K562 (cell line): ENCODE results near the gene ZBTB20. TPM values are rescaled to one million over a fixed set of nuclear protein-coding genes. Genes with fewer than 3 reads are reported as not detected.

Source experiments
- POLR2H ChIP-seq: IDR thresholded peaks from 2 replicates; pipeline ENCODE4 v1.6.1; 2016; ENCODE audit warnings: missing genetic modification characterization, low read depth, mild to moderate bottlenecking, control low read depth, missing compliant biosample characterization, moderate library complexity
- SRSF1 ChIP-seq: fragments of 200-400 bp; formaldehyde crosslinking; IDR thresholded peaks from 2 replicates; pipeline ENCODE4 v1.6.1; 2017; ENCODE audit warnings: mild to moderate bottlenecking, low read depth, low read length, moderate library complexity
- polyA plus RNA-seq, 8 experiments: library from polyadenylated mRNA; depleted of rRNA in 4 of 8; stranded (reverse) in 5 of 8; unstranded in 3 of 8; fragments of >200 nt; fragmentation: Nextera tagmentation in 2 of 8; fragmentation: Illumina TruSeq in 1 of 8; extraction: Ambion mirVana in 2 of 8; extraction: Trizol in 1 of 8; gene quantifications; 2 replicates each; pipeline versions ENCODE4 v1.2.1 to v1.2.3, GENCODE V29; 2011 to 2014; ENCODE audit warnings: inconsistent platforms in 1 of 8, missing spikeins in 1 of 8
- total RNA-seq, 7 experiments: library from RNA; depleted of rRNA in 6 of 7; stranded (reverse); fragments of >200 nt in 6 of 7; fragmentation: Illumina TruSeq in 2 of 7; extraction: Trizol in 2 of 7; gene quantifications; 2 replicates each; pipeline versions ENCODE4 v1.2.1 to v1.2.3, GENCODE V29; 2011 to 2021; ENCODE audit warnings: low replicate concordance in 1 of 7
- TF ChIP-seq, protein P1 (sequence below), 2 experiments: fragments of 450-650 bp; IDR thresholded peaks; 2 replicates each; pipeline ENCODE4 v1.6.1; 2016; ENCODE audit warnings: mild to moderate bottlenecking in 2 of 2, borderline replicate concordance in 1 of 2, low read depth in 1 of 2, moderate library complexity in 1 of 2
- TF ChIP-seq, protein P2 (sequence below): IDR thresholded peaks from 2 replicates; pipeline ENCODE4 v1.6.1; 2016; ENCODE audit warnings: missing genetic modification characterization, missing compliant biosample characterization
- TF ChIP-seq, protein P3 (sequence below): fragments of 450-650 bp; IDR thresholded peaks from 2 replicates; pipeline ENCODE4 v1.7.0; 2016; ENCODE audit warnings: borderline replicate concordance
- TF ChIP-seq, protein P4 (sequence below): sonication (generic); formaldehyde crosslinking; IDR thresholded peaks from 2 replicates; pipeline ENCODE4 v1.8.0; 2023; ENCODE audit warnings: missing genetic modification reagents, mild to moderate bottlenecking, borderline replicate concordance
- TF ChIP-seq, protein P5 (sequence below): fragments of 450-650 bp; IDR thresholded peaks from 2 replicates; pipeline ENCODE4 v1.6.1; 2016; ENCODE audit warnings: missing biosample characterization, missing genetic modification characterization

ZBTB20 gene
- total and polyA plus RNA-seq, 9 of the 15 experiments (the other 6 are each of a cell fraction or from before 2014, with no cell fraction given): 0.17 to 1.7 (median 0.45) TPM

DNA sequence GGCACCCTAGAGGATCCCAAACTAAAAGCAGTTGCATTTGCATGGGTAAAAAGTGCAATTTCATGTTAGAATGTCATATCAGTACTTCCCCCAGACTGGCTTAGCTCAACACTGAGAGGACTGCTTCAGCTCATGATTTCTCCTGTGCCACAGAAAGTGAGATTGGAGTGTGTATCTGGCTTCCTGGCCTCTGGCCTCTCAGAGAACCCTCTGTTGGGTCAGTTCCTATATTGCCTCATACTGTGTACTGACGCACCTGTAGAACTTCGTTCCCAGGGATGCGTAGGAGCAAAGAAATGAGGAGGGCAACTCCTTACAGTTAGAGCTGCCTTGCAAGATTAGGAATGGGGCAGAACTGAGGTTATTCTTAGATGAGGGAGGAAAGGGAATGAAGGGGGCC, 512.5 kb downstream of the ZBTB20 start (continued):
- TF ChIP-seq, protein P1, sequence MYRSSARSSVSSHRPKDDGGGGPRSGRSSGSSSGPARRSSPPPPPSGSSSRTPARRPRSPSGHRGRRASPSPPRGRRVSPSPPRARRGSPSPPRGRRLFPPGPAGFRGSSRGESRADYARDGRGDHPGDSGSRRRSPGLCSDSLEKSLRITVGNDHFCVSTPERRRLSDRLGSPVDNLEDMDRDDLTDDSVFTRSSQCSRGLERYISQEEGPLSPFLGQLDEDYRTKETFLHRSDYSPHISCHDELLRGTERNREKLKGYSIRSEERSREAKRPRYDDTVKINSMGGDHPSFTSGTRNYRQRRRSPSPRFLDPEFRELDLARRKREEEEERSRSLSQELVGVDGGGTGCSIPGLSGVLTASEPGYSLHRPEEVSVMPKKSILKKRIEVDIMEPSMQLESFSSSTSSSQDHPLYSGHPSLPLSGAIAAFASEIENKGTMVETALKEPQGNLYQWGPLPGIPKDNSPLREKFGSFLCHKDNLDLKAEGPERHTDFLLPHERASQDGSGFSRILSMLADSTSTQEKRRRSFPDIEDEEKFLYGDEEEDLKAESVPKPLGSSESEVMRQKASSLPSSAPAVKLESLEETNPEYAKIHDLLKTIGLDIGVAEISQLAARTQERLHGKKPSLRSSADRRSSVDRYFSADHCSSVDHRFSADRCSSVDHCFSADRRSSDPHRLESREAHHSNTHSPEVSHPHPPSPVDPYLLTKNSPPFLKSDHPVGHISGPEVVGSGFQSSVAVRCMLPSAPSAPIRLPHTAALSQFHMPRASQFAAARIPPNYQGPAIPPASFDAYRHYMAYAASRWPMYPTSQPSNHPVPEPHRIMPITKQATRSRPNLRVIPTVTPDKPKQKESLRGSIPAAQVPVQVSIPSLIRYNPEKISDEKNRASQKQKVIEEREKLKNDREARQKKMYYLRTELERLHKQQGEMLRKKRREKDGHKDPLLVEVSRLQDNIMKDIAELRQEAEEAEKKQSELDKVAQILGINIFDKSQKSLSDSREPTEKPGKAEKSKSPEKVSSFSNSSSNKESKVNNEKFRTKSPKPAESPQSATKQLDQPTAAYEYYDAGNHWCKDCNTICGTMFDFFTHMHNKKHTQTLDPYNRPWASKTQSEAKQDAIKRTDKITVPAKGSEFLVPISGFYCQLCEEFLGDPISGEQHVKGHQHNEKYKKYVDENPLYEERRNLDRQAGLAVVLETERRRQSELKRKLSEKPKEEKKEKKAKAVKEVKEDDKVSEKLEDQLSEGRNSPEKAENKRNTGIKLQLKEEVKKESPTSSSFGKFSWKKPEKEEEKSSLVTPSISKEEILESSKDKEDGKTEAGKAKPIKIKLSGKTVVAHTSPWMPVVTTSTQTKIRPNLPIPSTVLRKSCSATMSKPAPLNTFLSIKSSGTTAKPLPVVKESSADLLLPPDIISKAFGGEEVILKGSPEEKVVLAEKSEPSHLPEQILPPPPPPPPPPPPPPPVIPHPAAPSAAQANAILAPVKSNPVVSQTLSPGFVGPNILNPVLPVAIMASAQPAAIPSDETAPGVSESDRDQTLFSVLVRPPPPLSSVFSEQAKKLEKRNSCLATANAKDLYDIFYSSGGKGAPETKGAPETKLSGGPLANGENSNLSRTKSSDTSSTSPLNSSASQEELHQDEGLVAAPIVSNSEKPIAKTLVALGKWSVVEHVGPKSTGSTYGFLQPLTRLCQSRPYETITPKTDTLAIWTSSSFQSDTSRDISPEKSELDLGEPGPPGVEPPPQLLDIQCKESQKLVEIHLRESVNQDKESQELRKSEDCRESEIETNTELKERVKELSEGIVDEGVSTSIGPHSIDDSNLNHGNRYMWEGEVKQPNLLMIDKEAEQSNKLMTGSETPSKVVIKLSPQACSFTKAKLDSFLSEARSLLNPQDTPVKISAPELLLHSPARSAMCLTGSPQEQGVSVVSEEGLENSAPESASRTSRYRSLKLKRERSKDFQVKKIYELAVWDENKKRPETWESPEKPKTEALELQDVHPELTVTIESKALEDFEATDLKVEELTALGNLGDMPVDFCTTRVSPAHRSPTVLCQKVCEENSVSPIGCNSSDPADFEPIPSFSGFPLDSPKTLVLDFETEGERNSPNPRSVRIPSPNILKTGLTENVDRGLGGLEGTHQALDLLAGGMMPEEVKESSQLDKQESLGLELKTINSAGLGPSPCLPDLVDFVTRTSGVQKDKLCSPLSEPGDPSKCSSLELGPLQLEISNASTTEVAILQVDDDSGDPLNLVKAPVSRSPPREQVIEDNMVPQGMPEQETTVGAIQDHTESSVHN (IDR thresholded peaks at IDR 0.05; ENCODE audit: borderline replicate concordance in 1 of 2, low read depth in 1 of 2): no peak
- TF ChIP-seq, protein P2, sequence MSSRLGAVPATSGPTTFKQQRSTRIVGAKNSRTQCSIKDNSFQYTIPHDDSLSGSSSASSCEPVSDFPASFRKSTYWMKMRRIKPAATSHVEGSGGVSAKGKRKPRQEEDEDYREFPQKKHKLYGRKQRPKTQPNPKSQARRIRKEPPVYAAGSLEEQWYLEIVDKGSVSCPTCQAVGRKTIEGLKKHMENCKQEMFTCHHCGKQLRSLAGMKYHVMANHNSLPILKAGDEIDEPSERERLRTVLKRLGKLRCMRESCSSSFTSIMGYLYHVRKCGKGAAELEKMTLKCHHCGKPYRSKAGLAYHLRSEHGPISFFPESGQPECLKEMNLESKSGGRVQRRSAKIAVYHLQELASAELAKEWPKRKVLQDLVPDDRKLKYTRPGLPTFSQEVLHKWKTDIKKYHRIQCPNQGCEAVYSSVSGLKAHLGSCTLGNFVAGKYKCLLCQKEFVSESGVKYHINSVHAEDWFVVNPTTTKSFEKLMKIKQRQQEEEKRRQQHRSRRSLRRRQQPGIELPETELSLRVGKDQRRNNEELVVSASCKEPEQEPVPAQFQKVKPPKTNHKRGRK (tag): no peak
- TF ChIP-seq, protein P3, sequence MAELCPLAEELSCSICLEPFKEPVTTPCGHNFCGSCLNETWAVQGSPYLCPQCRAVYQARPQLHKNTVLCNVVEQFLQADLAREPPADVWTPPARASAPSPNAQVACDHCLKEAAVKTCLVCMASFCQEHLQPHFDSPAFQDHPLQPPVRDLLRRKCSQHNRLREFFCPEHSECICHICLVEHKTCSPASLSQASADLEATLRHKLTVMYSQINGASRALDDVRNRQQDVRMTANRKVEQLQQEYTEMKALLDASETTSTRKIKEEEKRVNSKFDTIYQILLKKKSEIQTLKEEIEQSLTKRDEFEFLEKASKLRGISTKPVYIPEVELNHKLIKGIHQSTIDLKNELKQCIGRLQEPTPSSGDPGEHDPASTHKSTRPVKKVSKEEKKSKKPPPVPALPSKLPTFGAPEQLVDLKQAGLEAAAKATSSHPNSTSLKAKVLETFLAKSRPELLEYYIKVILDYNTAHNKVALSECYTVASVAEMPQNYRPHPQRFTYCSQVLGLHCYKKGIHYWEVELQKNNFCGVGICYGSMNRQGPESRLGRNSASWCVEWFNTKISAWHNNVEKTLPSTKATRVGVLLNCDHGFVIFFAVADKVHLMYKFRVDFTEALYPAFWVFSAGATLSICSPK: no peak
- TF ChIP-seq, protein P4, sequence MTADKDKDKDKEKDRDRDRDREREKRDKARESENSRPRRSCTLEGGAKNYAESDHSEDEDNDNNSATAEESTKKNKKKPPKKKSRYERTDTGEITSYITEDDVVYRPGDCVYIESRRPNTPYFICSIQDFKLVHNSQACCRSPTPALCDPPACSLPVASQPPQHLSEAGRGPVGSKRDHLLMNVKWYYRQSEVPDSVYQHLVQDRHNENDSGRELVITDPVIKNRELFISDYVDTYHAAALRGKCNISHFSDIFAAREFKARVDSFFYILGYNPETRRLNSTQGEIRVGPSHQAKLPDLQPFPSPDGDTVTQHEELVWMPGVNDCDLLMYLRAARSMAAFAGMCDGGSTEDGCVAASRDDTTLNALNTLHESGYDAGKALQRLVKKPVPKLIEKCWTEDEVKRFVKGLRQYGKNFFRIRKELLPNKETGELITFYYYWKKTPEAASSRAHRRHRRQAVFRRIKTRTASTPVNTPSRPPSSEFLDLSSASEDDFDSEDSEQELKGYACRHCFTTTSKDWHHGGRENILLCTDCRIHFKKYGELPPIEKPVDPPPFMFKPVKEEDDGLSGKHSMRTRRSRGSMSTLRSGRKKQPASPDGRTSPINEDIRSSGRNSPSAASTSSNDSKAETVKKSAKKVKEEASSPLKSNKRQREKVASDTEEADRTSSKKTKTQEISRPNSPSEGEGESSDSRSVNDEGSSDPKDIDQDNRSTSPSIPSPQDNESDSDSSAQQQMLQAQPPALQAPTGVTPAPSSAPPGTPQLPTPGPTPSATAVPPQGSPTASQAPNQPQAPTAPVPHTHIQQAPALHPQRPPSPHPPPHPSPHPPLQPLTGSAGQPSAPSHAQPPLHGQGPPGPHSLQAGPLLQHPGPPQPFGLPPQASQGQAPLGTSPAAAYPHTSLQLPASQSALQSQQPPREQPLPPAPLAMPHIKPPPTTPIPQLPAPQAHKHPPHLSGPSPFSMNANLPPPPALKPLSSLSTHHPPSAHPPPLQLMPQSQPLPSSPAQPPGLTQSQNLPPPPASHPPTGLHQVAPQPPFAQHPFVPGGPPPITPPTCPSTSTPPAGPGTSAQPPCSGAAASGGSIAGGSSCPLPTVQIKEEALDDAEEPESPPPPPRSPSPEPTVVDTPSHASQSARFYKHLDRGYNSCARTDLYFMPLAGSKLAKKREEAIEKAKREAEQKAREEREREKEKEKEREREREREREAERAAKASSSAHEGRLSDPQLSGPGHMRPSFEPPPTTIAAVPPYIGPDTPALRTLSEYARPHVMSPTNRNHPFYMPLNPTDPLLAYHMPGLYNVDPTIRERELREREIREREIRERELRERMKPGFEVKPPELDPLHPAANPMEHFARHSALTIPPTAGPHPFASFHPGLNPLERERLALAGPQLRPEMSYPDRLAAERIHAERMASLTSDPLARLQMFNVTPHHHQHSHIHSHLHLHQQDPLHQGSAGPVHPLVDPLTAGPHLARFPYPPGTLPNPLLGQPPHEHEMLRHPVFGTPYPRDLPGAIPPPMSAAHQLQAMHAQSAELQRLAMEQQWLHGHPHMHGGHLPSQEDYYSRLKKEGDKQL (CRISPR knock-in tag): no peak
- TF ChIP-seq SRSF1: no peak
- TF ChIP-seq, protein P5, sequence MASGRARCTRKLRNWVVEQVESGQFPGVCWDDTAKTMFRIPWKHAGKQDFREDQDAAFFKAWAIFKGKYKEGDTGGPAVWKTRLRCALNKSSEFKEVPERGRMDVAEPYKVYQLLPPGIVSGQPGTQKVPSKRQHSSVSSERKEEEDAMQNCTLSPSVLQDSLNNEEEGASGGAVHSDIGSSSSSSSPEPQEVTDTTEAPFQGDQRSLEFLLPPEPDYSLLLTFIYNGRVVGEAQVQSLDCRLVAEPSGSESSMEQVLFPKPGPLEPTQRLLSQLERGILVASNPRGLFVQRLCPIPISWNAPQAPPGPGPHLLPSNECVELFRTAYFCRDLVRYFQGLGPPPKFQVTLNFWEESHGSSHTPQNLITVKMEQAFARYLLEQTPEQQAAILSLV: no peak
- TF ChIP-seq POLR2H (tag): no peak
